Brain microvascular endothelial cell (primary cell): Measurements from ENCODE around the gene MICAL2.

Experiments used
- DNase-seq: peaks from one replicate; pipeline ENCODE4 v3.0.0-alpha.2; 2020
- H3K27ac ChIP-seq: fragments of 250-450 bp; sonication (Bioruptor Pico); 2 replicates; pipeline ENCODE4 v1.5.1; 2020; ENCODE audit warnings: mild to moderate bottlenecking, moderate library complexity
- H3K27me3 ChIP-seq: fragments of 250-450 bp; sonication (Bioruptor Pico); replicated peaks from 2 replicates; pipeline ENCODE4 v1.5.1; 2020; ENCODE audit warnings: mild to moderate bottlenecking
- H3K36me3 ChIP-seq: fragments of 250-450 bp; sonication (Bioruptor Pico); replicated peaks from 2 replicates; pipeline ENCODE4 v1.5.1; 2020; ENCODE audit warnings: mild to moderate bottlenecking
- H3K4me3 ChIP-seq: 2 replicates; pipeline ENCODE4 v1.5.1; 2011; ENCODE audit warnings: low read depth, mild to moderate bottlenecking, control low read depth, low read length, moderate library complexity
- in situ Hi-C: cut with HindIII; loops from 2 replicates; pipeline ENCODE4 v1.10.0; 2017; ENCODE audit warnings: low sequenced_read_pairs, low pct_ligation_motif_present
- TF ChIP-seq, protein P1 (sequence below): IDR thresholded peaks from 2 replicates; pipeline ENCODE4 v1.5.1; 2011; ENCODE audit warnings: low read depth, mild to moderate bottlenecking, moderate library complexity, low read length, control low read depth, inconsistent platforms; ENCODE audit errors: missing control alignments

Gene MICAL2

DNA sequence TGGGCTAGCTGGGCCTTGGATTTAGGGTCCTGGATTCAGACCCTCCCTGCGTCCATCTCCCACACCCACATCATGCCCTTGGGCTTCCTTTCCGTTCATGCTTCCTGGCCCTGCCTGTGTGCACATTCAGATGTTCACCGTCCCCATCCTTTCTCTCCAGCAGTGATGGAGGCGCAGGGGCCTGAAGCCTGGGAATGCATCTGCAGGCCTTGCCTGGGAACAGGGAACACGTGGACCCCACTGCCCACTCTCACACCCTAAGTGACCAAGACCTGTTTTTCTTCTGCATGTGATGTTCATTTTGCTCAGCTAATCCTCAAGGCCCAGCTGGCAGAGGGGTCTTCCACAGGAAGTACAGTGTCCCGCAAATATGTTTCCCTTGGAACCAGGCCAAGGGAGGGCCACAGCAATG lies 175.4 kb downstream of the MICAL2 start:
- no peaks in the 10 kb centered on the region for H3K27me3 ChIP-seq
- in situ Hi-C loops, result no loop called here
- TF ChIP-seq, protein P1, sequence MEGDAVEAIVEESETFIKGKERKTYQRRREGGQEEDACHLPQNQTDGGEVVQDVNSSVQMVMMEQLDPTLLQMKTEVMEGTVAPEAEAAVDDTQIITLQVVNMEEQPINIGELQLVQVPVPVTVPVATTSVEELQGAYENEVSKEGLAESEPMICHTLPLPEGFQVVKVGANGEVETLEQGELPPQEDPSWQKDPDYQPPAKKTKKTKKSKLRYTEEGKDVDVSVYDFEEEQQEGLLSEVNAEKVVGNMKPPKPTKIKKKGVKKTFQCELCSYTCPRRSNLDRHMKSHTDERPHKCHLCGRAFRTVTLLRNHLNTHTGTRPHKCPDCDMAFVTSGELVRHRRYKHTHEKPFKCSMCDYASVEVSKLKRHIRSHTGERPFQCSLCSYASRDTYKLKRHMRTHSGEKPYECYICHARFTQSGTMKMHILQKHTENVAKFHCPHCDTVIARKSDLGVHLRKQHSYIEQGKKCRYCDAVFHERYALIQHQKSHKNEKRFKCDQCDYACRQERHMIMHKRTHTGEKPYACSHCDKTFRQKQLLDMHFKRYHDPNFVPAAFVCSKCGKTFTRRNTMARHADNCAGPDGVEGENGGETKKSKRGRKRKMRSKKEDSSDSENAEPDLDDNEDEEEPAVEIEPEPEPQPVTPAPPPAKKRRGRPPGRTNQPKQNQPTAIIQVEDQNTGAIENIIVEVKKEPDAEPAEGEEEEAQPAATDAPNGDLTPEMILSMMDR, result no peak
- no peak overlapping the region for H3K4me3 ChIP-seq
- H3K27ac ChIP-seq, result peak overlapping the region; percentile 99
- DNase-seq, result peak; percentile 59
- peaks cover 3% of the 10 kb centered on the region for H3K36me3 ChIP-seq

DNA sequence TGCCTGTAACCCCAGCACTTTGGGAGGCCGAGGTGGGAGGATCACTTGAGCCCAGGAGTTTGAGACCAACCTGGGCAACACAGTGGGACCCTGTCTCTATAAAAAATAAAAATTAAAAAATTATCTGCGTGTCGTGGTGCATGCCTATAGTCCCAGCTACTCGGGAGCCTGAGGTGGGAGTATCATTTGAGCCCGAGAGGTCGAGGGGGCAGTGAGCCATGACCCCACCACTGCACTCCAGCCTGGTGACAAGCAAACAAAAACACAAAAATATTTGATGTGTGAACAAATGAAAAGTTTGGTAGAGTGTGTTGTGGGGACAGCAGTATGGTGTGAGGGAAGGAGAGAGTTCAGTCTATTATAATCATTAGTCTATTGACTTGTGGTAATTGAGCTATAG lies 176.2 kb downstream of the MICAL2 start:
- in situ Hi-C loops, result no loop called here
- H3K27me3 ChIP-seq, result no peaks in the 10 kb centered on the region
- TF ChIP-seq, protein P1, result no peak
- H3K4me3 ChIP-seq, result peak overlapping the region; percentile 31
- peak overlapping the region; percentile 99 for H3K27ac ChIP-seq
- peaks cover under 1% of the 10 kb centered on the region for H3K36me3 ChIP-seq
- no peak for DNase-seq

DNA sequence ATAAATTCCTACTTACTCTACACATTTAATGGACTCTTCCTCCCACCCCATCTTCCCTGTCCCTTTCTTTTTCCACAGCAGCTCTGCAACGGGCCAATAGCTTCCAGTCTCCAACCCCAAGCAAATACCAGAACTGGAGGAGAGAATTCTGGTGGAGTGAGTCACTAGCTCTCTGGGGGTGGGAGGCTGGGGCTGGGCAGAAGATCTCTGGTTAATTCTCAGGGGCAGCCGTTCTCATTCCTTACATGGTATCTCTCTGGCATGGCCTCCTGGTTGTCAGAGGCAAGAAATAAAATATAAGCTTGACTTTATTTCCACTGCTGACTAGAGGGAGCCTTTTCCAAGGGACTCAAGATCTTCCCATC lies 176.6 kb downstream of the MICAL2 start:
- DNase-seq, result peak; percentile 94
- TF ChIP-seq, protein P1, result no peak
- Histone ChIP-seq H3K27me3 (no peaks in the 10 kb centered on the region), H3K4me3 (peak overlapping the region; percentile 58), H3K27ac (peak overlapping the region; percentile 99), H3K36me3 (no peaks in the 10 kb centered on the region)
- in situ Hi-C loops, result no loop called here

DNA sequence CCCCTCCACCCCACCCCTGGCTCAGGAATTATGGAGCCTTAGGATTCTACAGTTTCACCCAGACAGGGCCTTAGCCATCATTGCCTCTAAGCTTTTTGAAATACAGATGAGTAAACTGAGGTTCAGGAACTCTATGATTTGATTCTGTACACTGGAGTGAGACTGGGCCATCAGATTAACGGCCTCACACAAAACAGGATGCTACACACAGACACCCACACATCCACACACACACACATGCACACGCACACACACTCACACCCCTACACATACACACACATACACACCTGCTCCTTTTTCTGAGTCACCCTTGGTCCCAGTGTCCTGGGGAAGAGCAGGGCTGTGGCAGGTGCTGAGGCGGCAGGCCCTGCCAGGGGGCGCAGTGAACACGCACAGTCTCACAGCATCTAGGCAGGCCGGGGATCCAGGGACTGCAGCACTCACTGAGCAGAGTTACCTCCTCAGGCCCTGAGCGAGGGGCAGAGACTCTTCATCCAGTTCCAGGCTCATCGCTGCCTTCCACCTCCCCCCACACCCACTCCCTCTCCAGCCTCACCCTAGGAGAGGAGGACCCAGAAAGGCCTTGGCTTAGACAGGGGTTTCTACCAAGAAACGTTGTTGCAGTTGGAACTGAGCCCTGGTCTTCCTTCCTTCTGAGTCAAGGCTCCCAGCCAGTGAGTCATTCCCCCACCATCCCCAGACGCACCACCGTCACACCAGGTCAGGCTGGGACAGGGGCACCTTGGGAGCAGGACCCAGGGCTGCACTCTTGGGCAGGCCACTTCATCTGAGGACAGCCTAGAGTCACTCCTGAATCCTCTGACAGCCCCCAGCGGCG lies 177.2 kb downstream of the MICAL2 start:
- in situ Hi-C loops, result no loop called here
- Histone ChIP-seq H3K4me3 (peak overlapping the region; percentile 58), H3K36me3 (no peaks in the 10 kb centered on the region), H3K27ac (peak overlapping the region; percentile 99), H3K27me3 (no peaks in the 10 kb centered on the region)
- peak; percentile 98 for DNase-seq
- TF ChIP-seq, protein P1, result peak; percentile 76

DNA sequence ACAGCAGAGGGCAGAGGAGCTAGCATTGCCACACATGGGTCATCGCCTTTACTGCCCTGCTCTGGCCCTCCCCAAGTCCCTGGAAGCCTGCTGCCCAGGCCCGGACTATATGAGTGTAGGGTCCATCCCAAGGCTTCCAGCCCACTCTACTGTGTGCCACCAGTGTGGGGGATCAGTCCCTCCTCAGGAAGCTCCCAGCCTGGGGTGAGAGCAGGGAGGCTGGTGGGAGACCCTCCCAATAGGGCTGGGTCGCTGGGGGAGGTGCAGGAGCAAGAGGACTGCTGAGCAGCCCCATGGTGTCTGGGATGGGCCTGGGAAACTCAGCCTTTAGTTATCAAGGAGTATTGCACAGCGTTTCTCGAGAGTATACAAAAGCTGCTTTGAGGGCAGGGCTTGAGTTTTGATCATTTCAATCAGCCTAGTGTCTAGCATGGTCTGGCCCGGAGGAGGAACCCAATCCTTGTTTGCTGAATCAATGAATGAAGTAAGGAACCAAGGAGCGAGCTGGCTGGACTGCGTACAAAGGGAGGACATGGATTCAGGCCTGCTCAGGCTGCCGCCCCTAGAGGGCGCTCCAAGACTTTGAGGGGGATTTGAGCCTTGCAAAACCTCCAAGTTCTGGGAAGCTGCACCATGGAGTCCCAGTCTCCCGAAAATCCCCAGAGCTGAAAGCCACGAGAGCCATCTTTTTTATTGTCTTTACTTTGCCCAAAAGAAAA lies 178.0 kb downstream of the MICAL2 start:
- TF ChIP-seq, protein P1, result peak; percentile 99
- H3K36me3 ChIP-seq, result no peaks in the 10 kb centered on the region
- no peak overlapping the region for H3K4me3 ChIP-seq
- H3K27ac ChIP-seq, result peak overlapping the region; percentile 99
- DNase-seq, result peak; percentile 93
- in situ Hi-C loops, result no loop called here
- no peaks in the 10 kb centered on the region for H3K27me3 ChIP-seq
